ENCODE measurements around the gene PRG2. TPM values are rescaled to one million over a fixed set of nuclear protein-coding genes. Genes with fewer than 3 reads are reported as not detected.

The PRG2 gene
- total RNA-seq, 4 donors from 2014 or later, result not detected

- TF ChIP-seq CTCF (IDR thresholded peaks at IDR 0.05), result no peak
- H3K27ac ChIP-seq, result no peak overlapping the region
- H3K36me3 ChIP-seq, result no peaks in the 10 kb centered on the region
- H3K9me3 ChIP-seq, result no peaks in the 10 kb centered on the region
- intact Hi-C loops (cut with DNase I), result no loop called here
- no peak overlapping the region for H3K4me3 ChIP-seq
- 54 to 72% methylated on average over 3 to 4 of the region's 5 CpGs for WGBS, 2 donors
- peaks cover 0 to 7% (median 0%) of the 10 kb centered on the region in 4 donors for H3K27me3 ChIP-seq
- no peak for DNase-seq
- no peaks in the 10 kb centered on the region for H3K4me1 ChIP-seq
Observed at GRCh38 chr11:57368845-57369232, 21.6 kb downstream of the PRG2 start.

DNA sequence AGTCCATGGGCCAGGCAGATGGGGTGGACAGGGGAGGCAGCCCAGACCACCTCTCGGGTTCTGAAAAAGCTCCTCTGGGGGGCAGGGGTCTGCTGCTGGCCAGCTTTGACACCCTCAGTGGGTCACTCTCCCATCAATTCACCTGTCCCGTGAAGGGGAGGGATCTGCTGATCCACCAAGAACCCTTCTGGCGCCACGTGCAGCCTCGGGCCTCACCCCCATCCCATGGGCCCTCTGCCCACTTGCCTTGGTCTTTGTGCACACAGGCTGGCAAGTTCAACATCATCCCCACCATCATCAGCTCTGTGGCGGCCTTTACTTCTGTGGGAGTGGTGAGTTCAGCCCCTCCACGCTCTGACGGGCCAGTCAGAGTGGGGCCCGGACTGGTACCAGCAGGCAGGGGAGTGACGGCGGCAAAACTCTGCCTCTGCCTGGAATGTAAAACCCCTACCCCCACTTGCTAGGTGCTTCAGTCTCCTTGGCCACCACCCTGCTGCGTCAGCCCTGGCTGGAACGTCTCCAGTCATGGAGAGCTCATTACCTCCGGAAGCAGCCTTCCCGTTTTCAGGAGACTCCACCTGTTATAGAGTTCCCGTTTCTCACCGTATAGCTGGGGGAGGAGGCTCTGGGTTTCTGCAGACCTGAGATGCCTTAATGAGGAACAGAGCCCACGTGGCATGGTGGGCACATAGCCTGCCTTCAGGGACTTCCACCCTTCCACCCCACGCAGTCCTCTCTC, 22.2 kb downstream of the PRG2 start:
- intact Hi-C loops (cut with DNase I), result no loop called here
- Histone ChIP-seq H3K4me3 (no peak overlapping the region), H3K27ac (no peak overlapping the region), H3K27me3 (peaks cover 0 to 7% (median 0%) of the 10 kb centered on the region in 4 donors), H3K36me3 (no peaks in the 10 kb centered on the region), H3K9me3 (no peaks in the 10 kb centered on the region), H3K4me1 (no peaks in the 10 kb centered on the region)
- TF ChIP-seq CTCF (IDR thresholded peaks at IDR 0.05), result no peak
- no peak for TF ChIP-seq POLR2A (IDR thresholded peaks at IDR 0.05)
- DNase-seq, result no peak
- 60 to 71% methylated on average over 4 to 6 of the region's 19 CpGs for WGBS, 2 donors

DNA sequence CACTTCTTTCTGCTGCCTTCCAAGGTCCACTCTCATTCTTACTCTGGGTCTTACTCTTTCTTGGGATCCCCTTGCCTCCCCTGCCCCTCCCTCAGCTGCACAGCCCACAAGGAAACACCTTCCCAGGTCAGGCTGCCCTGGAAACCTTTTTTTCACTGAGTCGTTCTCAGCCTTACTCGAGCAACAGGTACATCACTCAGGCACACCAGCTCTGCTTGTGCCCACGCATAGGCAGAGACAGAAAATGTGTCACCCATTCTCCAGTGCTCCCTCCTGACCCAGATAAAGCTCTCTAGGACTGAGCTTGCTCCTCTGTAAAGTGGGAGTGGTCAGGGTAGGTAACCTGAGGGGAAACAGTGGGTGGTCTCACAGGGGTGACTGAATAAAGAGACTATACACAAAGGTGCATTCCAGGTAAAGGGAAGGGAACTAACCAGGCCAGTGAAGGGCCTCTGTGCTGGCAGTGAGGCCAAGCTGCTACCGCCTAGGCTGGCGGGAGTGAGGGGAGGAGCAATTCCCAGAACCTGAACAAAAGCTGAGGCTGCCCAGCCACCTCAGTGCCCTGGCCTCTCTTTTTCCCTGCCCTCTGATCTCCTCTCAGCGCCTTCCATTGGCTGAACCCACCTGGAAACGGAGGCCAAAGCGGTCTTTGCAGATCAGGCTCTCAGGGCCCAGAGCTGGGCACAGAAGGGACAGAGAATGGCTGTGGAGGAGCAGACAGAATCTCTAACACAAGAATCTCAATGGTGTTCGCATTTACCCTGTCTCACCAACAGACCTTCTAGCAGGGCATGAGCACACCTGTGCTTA, 25.4 kb downstream of the PRG2 start:
- intact Hi-C loops (cut with DNase I), result no loop called here
- TF ChIP-seq CTCF (IDR thresholded peaks at IDR 0.05), result no peak
- no peak for TF ChIP-seq POLR2A (IDR thresholded peaks at IDR 0.05)
- 62 to 75% methylated on average over 8 to 9 of the region's 9 CpGs for WGBS, 2 donors
- Histone ChIP-seq H3K4me1 (no peaks in the 10 kb centered on the region), H3K9me3 (no peaks in the 10 kb centered on the region), H3K27ac (no peak overlapping the region), H3K4me3 (no peak overlapping the region), H3K36me3 (no peaks in the 10 kb centered on the region), H3K27me3 (peaks cover 0 to 7% (median 0%) of the 10 kb centered on the region in 4 donors)
- no peak for DNase-seq

DNA sequence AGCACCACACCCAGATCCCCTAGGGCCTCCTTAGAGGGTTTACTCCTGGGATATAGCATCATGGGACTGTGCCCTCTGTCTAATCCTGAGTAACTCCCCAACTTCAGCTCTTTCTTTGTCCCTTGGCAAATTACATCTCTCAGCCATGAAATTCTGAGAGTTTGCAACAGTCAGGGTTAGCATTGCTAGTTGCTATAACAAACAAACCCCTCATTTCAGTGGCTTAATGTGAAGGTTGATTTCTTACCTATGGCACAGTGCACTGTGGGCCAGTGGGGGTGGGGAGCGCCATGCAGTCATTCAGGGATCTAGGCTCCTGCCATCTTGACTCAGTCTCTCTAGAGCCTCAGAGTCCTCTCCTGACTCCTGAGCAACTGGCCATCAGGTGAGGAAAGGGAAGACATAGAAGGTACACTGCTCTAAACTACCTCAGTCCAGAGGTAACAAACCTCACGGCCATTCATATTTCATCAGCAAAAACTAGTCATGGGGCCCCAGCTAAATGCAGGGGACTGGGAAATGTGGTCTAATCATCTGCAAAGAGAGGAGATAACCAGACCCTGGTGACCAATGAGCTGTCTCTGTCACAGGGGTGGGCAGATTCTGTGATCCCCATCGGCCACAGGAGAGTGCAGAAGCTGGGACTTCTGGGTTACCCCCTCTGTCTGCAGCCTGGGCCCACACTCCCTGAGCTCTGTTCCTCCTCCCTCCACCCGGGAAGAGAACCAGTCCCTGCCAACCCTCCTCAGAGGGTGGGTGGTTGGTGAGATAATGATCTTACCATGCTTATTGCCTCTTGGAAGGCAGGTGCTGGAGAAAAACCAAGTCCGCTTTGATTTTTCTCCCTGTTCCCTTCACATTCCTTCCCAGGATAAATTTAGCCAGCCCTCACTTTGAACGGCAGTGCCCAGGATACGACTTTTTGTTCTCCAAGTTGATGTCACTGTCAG, 27.0 kb downstream of the PRG2 start:
- H3K4me3 ChIP-seq, result no peak overlapping the region
- WGBS, 2 donors, result 56 to 78% methylated on average over 3 to 6 of the region's 7 CpGs
- DNase-seq, result no peak
- H3K27me3 ChIP-seq, result peaks cover 0 to 2% (median 0%) of the 10 kb centered on the region in 4 donors
- intact Hi-C loops (cut with DNase I), result no loop called here
- TF ChIP-seq POLR2A (IDR thresholded peaks at IDR 0.05) (no peak), CTCF (IDR thresholded peaks at IDR 0.05) (no peak)
- peaks cover 0 to under 1% (median 0%) of the 10 kb centered on the region in 3 donors for H3K4me1 ChIP-seq
- no peaks in the 10 kb centered on the region for H3K36me3 ChIP-seq
- H3K27ac ChIP-seq, result no peak overlapping the region
- no peaks in the 10 kb centered on the region for H3K9me3 ChIP-seq
